Fibroblast of lung (primary cell): ENCODE measurements around the gene KDM5B.

Experiments used
- EZH2 ChIP-seq: IDR thresholded peaks from 2 replicates; pipeline ENCODE4 v1.5.1; 2012; ENCODE audit warnings: low read length, control low read depth, mild to moderate bottlenecking; ENCODE audit errors: missing control alignments
- TF ChIP-seq, protein P1 (sequence below), 2 donors: IDR thresholded peaks in 1 of 2; conservative IDR thresholded peaks in 1 of 2; 1 replicate in 1 of 2; 2 replicates in 1 of 2; pipeline ENCODE4 v1.5.1; 2011 to 2012; ENCODE audit warnings: low read length in 2 of 2, control low read depth in 1 of 2, inconsistent platforms in 1 of 2, low read depth in 1 of 2, mild to moderate bottlenecking in 1 of 2

DNA sequence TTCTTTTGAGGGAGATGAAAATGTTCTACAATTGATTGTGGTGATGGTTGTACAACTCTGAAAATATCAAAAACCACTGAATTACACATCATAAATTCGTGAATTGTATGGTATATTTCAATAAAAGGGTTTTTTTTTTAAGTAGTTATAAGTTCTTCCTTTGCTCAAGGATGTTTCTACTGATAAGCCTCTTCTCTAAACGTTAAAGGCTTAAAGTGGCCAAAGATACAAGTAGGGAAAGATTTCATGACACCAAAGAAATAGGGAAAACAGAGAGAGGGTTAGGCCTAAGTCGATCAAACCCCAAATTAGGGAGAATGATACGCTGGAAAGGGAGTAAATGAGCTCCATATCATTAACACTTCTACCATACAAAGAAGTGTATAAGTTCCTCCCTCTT lies 4.1 kb downstream of the KDM5B start:
- TF ChIP-seq, protein P1, sequence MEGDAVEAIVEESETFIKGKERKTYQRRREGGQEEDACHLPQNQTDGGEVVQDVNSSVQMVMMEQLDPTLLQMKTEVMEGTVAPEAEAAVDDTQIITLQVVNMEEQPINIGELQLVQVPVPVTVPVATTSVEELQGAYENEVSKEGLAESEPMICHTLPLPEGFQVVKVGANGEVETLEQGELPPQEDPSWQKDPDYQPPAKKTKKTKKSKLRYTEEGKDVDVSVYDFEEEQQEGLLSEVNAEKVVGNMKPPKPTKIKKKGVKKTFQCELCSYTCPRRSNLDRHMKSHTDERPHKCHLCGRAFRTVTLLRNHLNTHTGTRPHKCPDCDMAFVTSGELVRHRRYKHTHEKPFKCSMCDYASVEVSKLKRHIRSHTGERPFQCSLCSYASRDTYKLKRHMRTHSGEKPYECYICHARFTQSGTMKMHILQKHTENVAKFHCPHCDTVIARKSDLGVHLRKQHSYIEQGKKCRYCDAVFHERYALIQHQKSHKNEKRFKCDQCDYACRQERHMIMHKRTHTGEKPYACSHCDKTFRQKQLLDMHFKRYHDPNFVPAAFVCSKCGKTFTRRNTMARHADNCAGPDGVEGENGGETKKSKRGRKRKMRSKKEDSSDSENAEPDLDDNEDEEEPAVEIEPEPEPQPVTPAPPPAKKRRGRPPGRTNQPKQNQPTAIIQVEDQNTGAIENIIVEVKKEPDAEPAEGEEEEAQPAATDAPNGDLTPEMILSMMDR (conservative IDR thresholded peaks at IDR 0.05 in 1 of 2, IDR thresholded peaks at IDR 0.05 in 1 of 2; ENCODE audit: low read depth in 1 of 2, low read length in 2 of 2): no peak
- no peak for TF ChIP-seq EZH2
